HFF-Myc (cell line): Measurements from ENCODE around the gene TFAP2A.
A peak's percentile ranks its signal among the peaks of the same experiment; 100 is the strongest.

Source experiments
- DNase-seq: peaks from one replicate; pipeline ENCODE4 v3.0.0-alpha.2; 2011; ENCODE audit warnings: low read depth; ENCODE audit errors: extremely low read depth
- H3K4me3 ChIP-seq: replicated peaks from 2 replicates; pipeline ENCODE4 v1.5.1; 2011; ENCODE audit warnings: low read depth, mild to moderate bottlenecking, control low read depth, low read length
- TF ChIP-seq, protein P1 (sequence below): IDR thresholded peaks from 2 replicates; pipeline ENCODE4 v1.5.1; 2012; ENCODE audit warnings: mild to moderate bottlenecking, low read depth, low read length, control low read depth; ENCODE audit errors: missing control alignments

Gene TFAP2A

DNA sequence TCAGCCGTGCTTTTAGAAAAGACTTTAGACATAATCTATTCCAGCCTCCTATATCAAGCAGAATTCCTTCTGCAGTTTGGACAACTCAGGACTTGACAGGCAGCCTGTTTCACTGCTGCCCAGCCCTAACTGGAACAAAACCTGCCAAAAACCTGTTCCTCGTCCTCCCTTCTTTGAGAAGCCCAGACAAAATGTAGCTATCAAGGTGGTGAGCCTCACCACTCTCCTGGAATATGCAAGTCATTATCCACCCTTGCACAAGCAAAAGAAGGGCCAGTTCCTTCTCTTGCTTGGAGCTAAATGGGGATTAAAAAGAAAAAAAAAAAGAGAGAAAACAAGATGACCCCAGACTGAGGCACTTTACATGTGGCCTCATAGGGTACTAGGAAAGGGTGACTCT lies 64.2 kb downstream of the TFAP2A start:
- TF ChIP-seq, protein P1, sequence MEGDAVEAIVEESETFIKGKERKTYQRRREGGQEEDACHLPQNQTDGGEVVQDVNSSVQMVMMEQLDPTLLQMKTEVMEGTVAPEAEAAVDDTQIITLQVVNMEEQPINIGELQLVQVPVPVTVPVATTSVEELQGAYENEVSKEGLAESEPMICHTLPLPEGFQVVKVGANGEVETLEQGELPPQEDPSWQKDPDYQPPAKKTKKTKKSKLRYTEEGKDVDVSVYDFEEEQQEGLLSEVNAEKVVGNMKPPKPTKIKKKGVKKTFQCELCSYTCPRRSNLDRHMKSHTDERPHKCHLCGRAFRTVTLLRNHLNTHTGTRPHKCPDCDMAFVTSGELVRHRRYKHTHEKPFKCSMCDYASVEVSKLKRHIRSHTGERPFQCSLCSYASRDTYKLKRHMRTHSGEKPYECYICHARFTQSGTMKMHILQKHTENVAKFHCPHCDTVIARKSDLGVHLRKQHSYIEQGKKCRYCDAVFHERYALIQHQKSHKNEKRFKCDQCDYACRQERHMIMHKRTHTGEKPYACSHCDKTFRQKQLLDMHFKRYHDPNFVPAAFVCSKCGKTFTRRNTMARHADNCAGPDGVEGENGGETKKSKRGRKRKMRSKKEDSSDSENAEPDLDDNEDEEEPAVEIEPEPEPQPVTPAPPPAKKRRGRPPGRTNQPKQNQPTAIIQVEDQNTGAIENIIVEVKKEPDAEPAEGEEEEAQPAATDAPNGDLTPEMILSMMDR = no peak
- H3K4me3 ChIP-seq = no peak overlapping the region
- no peak for DNase-seq

DNA sequence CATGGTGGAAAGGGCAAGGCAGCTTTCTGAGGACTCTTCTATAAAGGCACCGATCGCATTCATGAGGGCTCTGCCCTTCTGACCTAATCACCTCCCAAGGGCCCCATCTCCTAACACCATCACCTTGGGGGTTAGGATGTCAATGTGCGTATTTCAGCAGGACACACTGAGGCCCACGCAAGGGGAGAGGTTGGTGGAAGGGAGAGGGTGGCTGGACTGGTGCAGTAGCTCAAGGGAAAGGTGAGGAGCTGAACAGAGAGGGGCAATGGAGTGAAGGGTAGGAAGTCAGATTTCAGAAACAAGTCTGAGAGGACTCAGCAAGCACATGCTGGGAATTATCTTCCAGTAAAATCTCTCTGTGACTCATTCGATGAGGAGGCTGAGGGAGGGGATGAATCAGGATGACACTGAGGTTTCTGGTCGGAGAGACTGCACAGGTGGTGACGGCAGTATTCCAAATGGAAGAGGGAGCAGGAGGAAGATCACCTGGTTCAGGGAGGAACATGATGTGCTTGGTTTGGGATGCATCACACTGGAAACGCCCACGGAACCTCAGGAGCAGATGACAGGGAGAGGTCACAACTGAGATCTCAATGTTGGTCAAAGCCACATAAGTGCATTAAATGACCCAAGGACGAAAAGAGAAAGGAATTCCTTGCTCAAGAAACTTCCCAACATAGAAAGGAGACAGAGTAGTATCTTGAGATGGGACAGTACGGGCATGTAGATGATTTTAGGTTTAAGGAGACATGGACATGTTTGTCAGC lies 67.1 kb downstream of the TFAP2A start:
- DNase-seq = peak; percentile 66
- TF ChIP-seq, protein P1 = no peak
- H3K4me3 ChIP-seq = no peak overlapping the region
